Measurements from ENCODE around the gene IGFBPL1. TPM values are rescaled to one million over a fixed set of nuclear protein-coding genes. Genes with fewer than 3 reads are reported as not detected.

IGFBPL1 gene
- polyA plus RNA-seq, 2 of the 4 experiments (the other 2 are of a cell fraction): 2.5 to 2.7 TPM

- no peaks in the 10 kb centered on the region for H3K9me3 ChIP-seq
- 0 out of 3 replicates have a peak, but pooled peaks cover 4% of the 10 kb centered on the region for H3K4me1 ChIP-seq
- 92% methylated on average over 6 of the region's 6 CpGs for WGBS (ENCODE audit: missing lambda C conversion rate)
- no peak overlapping the region for H3K27ac ChIP-seq
- POLR2A ChIA-PET: no interaction called here
- TF ChIP-seq TFCP2L1 (CRISPR knock-in tag; IDR thresholded peaks at IDR 0.05): no peak
- no peak for TF ChIP-seq RFX5 (IDR thresholded peaks at IDR 0.05)
- FAIRE-seq (no peak), ATAC-seq (no peak), DNase-seq (ENCODE audit: low read depth in 1 of 2, low spot score in 1 of 2) (no peak)
- H3K4me3 ChIP-seq: no peak overlapping the region
- no peak overlapping the region for H3K4me2 ChIP-seq
- CTCF ChIA-PET: interaction anchor here (0.7 to 5.0 kb wide), 15 partner anchors 9 to 457 kb away, joined by 3 to 68 read pairs (median 4); no protein-coding TSS in a partner anchor
Measured at GRCh38 chr9:38361473-38361850, 62.8 kb downstream of the IGFBPL1 start.

- no peak overlapping the region for H3K4me2 ChIP-seq
- DNase-seq (ENCODE audit: low read depth in 1 of 2, low spot score in 1 of 2): no peak
- no peaks in the 10 kb centered on the region for H3K9me3 ChIP-seq
- ChIA-PET CTCF (interaction anchor here (0.6 to 5.0 kb wide), 14 partner anchors 10 to 800 kb away, joined by 3 to 68 read pairs (median 4); no protein-coding TSS in a partner anchor), POLR2A (no interaction called here)
- no peak for ATAC-seq
- no peak for FAIRE-seq
- WGBS (ENCODE audit: missing lambda C conversion rate): 76% methylated on average over 7 of the region's 7 CpGs
- 0 out of 3 replicates have a peak, but pooled peaks cover 4% of the 10 kb centered on the region for H3K4me1 ChIP-seq
- no peak overlapping the region for H3K4me3 ChIP-seq
- TF ChIP-seq RAD21 (conservative IDR thresholded peaks at IDR 0.05 in 1 of 2, IDR thresholded peaks at IDR 0.05 in 1 of 2) (no peak), ZSCAN20 (CRISPR knock-in tag; IDR thresholded peaks at IDR 0.05) (no peak), SREBF2 (IDR thresholded peaks at IDR 0.05) (no peak), NPAS2 (CRISPR knock-in tag; IDR thresholded peaks at IDR 0.05; ENCODE audit: borderline replicate concordance) (no peak), BCL3 (IDR thresholded peaks at IDR 0.05) (no peak), HES2 (IDR thresholded peaks at IDR 0.05) (no peak), MAZ (IDR thresholded peaks at IDR 0.05; ENCODE audit: borderline replicate concordance, low read depth, low read length) (no peak)
- H3K27ac ChIP-seq: peak overlapping the region in 1 of 2 experiments; percentile 25; a peak in 1 of 6 replicates
Measured at GRCh38 chr9:38360839-38361472, 63.3 kb downstream of the IGFBPL1 start.

GRCh38 chr9:38359689-38360385 lies 64.4 kb downstream of the IGFBPL1 start:
- Histone ChIP-seq H3K4me2 (no peak overlapping the region), H3K4me1 (0 out of 3 replicates have a peak, but pooled peaks cover 4% of the 10 kb centered on the region), H3K9me3 (no peaks in the 10 kb centered on the region), H3K4me3 (no peak overlapping the region), H3K27ac (no peak overlapping the region)
- 62% methylated on average over 5 of the region's 5 CpGs for WGBS (ENCODE audit: missing lambda C conversion rate)
- TF ChIP-seq POLR2AphosphoS2 (conservative IDR thresholded peaks at IDR 0.05; ENCODE audit: low read length) (no peak), MAX (IDR thresholded peaks at IDR 0.05) (no peak), TP53 (CRISPR knock-in tag; IDR thresholded peaks at IDR 0.05) (no peak), GATA3 (IDR thresholded peaks at IDR 0.05; ENCODE audit: borderline replicate concordance) (no peak), BHLHE40 (IDR thresholded peaks at IDR 0.05; ENCODE audit: low read depth, low read length) (no peak), ATOH8 (CRISPR knock-in tag; IDR thresholded peaks at IDR 0.05; ENCODE audit: low read depth) (no peak)
- CTCF ChIA-PET: interaction anchor here (0.7 to 5.0 kb wide), 7 partner anchors 11 to 709 kb away, joined by 3 to 68 read pairs (median 4); partner anchors contain the start of gene FRMPD1
- FAIRE-seq (no peak), DNase-seq (ENCODE audit: low read depth in 1 of 2, low spot score in 1 of 2) (no peak), ATAC-seq (no peak)
- POLR2A ChIA-PET: no interaction called here

GRCh38 chr9:38359297-38359653 lies 65.0 kb downstream of the IGFBPL1 start:
- Histone ChIP-seq H3K4me1 (0 out of 3 replicates have a peak, but pooled peaks cover 4% of the 10 kb centered on the region), H3K27ac (no peak overlapping the region), H3K9me3 (no peaks in the 10 kb centered on the region), H3K4me2 (no peak overlapping the region), H3K4me3 (no peak overlapping the region)
- DNase-seq (ENCODE audit: low read depth in 1 of 2, low spot score in 1 of 2) (no peak), FAIRE-seq (no peak), ATAC-seq (no peak)
- TF ChIP-seq FOSL2 (IDR thresholded peaks at IDR 0.05): no peak
- TF ChIP-seq FOSL2 (CRISPR knock-in tag; IDR thresholded peaks at IDR 0.05): no peak
- no peak for TF ChIP-seq CBX8 (IDR thresholded peaks at IDR 0.05)
- TF ChIP-seq KDM1A (IDR thresholded peaks at IDR 0.05; ENCODE audit: low read depth): no peak
- TF ChIP-seq E2F6 (IDR thresholded peaks at IDR 0.05; ENCODE audit: borderline replicate concordance, low read depth): no peak
- TF ChIP-seq ZNF302 (CRISPR knock-in tag; IDR thresholded peaks at IDR 0.05): no peak
- TF ChIP-seq MAX (IDR thresholded peaks at IDR 0.05): no peak
- no peak for TF ChIP-seq CHD2 (IDR thresholded peaks at IDR 0.05; ENCODE audit: low read length, partially characterized antibody)
- WGBS (ENCODE audit: missing lambda C conversion rate): 90% methylated on average over 6 of the region's 6 CpGs
- CTCF ChIA-PET: interaction anchor here (1.2 to 5.0 kb wide), 4 partner anchors 271 to 708 kb away, joined by 3 to 68 read pairs (median 8); partner anchors contain the start of gene FRMPD1
- POLR2A ChIA-PET: no interaction called here
